NCI-H1105 treated with DMSO at 0.1 percent for 48 hours (cell line): Measurements from ENCODE around the gene ANKRD17.
"Not testable (repeated sequence)": the region's sequence is repeated elsewhere in the genome, so short reads cannot be mapped to it uniquely, and the experiment has no call there.

Experiments used
- DNase-seq: peaks from one replicate; lab custom pipeline; 2025; lab: John Stamatoyannopoulos, UW

ANKRD17 gene

DNA sequence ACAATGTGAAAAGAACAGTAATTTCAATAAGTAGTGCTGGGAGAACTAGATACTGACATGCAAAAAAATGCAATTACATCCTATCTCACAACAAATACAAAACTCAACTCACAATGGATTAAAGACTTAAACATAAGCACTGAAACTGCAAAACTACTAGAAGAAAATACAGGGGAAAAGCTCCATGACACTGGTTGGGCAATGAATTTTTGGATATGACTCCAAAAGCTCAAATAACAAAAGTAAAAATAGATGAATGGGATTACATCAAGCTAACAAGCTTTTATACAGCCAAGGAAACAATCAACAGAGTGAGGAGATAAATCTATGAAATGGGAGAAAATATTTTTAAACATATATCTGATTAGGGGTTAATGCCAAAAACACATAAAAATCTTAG lies 53.1 kb downstream of the ANKRD17 start:
- no peak for DNase-seq

DNA sequence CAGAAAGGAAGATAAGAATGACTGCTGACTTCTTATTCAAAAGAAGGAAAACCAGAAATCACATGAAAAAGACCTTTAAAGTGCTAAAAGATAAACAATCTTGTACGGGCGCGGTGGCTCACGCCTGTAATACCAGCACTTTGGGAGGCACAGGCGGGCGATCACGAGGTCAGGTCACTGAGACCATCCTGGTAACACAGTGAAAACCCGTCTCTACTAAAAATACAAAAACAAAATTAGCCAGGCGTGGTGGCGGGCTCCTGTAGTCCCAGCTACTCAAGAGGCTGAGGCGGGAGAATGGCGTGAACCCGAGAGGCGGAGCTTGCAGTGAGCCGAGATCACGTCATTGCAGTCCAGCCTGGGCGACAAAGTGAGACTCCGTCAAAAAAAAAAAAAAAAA lies 54.6 kb downstream of the ANKRD17 start:
- DNase-seq: not testable (repeated sequence)

DNA sequence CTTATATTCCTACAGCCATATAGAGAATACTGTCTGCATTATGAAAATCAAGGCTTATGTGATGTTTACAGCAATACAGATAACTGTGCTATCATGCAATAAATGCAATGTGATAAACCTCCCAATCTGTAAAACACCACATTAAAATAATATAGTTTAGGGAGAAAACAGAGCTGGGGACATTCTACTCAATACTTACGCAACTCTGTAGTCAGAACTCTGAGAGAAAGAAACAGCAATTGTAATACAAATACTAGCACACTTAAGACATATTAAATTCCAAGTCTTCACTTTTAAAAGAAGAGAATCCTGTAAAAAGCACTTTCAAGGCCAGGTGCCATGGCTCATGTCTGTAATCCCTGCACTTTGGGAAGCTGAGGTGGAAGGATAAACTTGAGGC lies 61.4 kb downstream of the ANKRD17 start:
- no peak for DNase-seq

DNA sequence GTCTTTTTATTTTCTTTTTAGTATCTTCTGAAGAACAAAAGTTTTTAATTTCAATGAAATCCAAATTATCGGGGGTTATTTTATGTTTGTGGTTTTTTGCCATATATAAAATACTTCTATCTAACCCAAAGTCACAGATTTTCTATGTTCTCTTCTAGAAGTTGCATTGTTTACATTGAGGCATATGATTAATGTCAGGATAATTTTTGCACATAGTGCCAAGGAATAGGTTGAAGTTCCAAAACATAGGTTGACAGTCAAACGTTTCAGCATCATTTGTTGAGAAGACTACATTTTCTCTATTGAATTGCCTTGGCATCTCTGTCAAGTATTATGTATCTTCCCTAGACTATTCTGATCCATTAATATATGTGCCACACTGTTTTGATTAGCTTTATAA lies 64.5 kb downstream of the ANKRD17 start:
- DNase-seq: no peak

DNA sequence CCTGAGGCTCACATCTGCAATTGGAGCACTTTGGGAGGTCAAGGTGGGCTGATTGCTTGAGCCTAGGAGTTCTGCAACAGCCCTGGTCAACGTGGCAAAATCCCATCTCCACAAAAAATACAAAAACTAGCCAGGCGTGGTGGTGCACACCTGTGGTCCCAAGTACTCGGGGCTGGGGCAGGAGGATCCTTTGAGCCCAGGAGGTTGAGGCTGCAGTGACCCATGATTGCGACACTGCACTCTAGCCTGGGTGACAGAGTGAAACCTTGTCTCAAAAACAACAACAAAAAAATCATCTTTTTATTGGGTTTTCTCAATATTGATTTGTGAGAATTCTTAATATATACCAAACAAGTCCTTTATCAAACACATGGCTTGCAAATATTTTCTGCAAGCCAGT lies 64.9 kb downstream of the ANKRD17 start:
- DNase-seq: no peak

DNA sequence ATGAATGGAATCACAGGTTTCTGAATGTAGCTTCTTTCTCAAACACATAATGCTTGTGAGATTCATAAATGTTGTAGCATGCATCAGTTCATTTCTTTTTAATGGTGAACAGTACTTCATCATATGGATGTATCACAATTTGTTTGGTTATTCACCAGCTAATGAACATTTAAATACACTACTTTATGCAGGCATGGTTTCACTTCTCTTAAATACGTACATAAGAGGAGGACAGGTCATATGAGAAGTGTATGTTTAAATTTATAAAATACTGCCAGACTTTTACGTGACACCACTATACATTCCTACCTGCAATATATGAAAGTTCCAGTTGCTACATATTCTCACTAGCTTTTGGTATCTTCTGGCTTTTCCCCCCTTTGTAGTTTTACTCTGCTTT lies 65.4 kb downstream of the ANKRD17 start:
- DNase-seq: no peak

DNA sequence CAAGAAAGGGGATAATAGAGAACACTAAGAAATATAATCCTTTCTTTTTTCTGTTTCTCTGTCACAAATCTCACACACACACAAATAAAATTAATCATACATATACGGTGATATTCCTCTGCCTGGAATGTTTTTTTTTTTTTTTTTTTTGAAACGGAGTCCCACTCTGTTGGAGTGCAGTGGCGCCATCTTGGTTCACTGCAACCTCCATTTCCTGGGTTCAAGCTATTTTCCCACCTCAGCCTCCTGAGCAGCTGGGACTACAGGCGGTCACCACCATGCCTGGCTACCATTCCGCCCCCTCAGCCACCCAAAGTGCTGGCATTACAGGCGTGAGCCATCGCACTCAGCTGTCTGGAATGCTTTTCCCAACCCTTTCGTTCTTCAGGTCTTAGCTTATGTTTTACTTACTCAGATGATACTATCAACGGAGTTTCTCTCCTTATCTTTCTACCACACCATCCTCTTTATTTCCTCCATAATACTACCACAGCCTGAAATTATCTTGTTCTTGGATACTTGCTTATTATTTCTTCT lies 69.3 kb downstream of the ANKRD17 start:
- DNase-seq: no peak

DNA sequence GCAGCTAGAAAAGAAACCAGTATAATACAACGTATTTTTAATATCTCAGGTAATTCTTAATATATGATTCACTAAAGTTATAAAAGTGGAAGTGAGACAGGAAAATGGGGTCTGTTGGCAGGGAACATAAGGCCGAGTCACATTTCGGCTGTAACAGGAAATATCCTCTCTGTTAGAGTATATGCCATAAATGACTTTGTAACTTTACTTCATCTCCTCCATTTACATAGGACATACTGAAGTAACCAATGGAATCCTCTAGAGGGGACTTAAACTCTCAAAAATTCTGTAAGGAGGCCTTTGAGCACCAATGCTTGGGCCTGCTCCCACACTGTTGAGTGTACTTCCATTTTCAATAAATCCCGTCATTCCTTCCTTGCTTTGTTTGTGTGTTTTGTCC lies 71.3 kb downstream of the ANKRD17 start:
- no peak for DNase-seq

DNA sequence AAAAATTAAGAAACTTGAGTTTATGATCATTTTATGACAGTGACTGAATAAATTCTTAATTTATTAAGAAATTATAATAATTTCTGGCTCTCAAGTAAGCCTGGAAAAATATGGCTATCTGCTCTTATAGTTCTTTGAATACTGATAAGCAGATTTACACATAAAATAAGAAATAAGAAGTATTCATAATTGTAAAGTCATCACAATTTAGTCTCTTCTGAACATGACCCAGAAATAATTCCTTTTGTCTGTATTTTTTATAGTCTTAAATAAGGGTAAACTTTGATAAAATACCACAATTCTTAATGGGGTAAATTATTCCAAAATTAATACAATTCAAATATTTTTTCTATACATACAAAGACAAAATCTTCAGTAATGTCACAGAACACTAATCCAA lies 72.7 kb downstream of the ANKRD17 start:
- DNase-seq: no peak

DNA sequence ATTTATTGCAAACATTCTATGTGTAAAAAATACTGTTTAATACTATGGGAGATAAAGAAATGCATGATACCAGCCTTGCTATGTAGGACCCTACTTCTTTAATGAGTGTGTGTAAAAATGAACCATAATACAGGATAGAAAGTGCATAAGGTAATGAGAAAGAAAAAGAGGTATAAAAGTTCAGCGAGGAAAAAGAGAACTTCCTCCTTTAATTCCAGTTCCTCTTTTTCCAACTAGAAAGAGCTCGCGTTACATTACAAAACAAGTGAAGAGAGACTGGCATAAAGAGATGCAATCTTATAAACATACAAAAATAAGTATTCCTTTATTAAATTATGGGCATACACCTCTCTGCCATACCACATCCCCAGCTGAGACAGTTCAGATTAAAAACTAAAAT lies 77.4 kb downstream of the ANKRD17 start:
- DNase-seq: no peak

DNA sequence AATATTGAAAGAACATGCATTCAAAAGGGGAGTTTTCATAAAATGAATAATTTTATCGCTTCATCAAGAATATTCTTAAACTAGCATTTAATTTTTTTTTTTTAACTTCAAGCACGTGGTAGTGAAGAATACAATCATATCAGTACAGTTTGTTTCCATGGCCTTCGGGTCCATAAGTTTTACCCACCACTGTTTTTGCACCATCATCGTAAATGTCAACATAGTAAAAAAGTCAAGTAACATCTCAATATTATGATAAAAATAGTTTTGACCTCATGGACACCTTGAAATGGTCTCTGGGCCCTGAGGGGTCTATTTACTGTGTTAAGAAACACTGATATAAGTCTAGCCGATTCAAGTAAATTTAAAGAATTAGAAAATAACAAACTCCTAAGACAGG lies 80.2 kb downstream of the ANKRD17 start:
- no peak for DNase-seq

DNA sequence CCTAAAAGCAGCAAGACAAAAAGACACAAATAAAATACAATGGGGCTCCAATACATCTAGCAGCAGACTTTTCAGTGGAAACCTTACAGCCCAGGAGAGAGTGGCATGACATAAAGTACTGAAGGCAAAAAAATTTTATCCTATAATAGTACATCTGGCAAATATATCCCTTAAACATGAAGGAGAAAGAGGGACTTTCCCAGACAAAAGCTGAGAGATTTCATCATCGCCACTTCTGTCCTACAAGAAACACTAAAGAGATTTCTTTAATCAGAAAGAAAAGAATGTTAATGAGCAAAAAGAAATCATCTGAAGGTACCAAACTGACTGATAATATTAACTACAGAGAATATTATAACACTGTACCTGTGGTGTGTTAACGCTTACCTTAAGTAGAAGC lies 86.4 kb downstream of the ANKRD17 start:
- DNase-seq: no peak

DNA sequence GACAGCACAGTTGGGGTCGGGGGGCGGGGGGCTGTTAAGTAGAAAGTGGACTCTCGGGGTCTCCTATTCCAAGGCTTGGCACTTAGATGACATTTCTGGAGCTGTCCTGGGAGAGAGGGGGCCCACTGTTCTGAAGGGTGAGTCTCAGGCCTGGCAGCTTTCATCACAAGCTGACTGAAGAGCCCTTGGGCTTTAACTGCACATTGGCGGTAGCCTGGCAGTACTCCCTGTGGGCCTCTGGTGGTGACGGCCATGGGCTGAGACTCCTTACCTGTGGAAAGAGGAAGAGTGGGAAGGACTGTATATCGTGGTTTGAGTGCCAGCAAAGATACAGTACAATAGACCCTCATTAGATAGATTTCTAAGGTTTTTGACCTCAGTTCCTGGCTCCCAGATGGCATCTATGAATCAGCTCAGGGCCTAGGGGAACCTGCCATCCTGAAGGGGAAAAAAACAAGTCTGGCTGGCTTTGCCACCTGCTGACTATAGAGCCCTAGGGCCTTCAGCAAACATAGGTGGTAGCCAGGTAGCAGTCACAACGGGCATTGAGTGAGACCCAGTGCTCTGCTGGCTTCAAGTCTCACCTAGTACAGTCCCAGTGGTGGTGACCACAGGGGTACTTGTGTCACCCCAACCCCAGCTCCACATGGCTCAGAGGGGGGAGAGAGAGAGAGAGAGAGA lies 87.9 kb downstream of the ANKRD17 start:
- DNase-seq: no peak

DNA sequence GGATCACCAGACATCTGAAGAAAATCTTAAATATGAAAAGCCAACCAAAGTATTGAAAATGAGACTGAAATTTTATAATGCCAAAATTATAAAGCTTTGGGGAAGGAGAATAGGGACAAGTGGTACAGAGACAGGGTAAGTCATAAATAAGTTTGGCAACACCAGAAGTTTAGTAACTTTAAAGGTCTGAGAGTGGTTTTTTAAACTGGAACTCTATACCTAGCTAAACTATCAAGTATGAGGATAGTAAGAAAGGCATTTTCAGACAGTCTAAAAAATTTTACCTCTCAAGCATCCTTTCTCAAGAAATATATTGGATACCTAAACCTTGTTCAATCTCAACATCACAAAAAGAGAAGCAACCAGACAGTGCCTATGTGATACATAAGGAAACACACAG lies 92.4 kb downstream of the ANKRD17 start:
- DNase-seq: no peak

DNA sequence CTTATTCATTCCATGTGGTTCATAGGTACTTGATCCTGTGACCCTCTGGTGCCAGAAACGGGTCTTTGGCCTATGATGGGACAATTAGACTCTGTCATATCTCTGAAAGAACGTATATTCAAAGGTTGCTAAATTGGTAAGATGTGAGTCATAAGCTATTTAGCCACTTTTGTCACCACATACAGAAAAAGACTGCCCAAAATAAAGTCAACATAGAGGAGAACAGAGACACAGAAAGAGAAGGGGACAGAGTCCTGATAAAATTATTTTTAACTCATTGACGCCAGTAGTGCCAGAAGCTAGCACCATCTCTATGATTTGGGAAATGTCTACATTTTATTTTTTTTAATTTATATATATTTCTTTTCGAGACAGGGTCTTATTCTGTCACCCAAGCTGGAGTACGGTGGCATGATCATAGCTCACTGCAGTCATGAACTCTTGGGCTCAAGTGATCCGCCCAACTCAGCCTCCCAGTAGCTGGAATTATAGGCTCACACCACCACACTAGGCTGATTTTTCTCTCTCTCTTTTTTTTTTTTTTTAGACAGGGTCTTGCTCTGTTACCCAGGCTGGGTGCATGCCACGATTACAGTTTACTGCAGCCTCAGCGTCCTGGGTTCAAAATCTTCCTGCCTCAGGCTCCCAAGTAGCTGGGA lies 96.9 kb downstream of the ANKRD17 start:
- no peak for DNase-seq

DNA sequence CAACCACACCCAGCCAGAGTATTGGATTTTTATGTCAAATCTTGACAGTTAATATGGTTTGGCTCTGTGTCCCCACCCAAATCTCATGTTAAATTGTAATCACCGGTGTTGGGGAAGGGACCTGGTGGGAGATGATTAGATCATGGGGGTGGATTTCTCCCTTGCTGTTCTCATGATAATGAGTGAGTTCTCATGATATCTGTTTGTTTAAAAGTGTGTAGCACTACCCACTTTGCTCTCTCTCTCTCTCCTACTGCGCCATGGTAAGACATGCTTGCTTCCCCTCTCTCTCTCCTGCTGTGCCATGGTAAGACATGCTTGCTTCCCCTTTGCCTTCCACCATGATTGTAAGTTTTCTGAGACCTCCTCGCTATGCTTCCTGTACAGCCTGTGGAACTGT lies 102.2 kb downstream of the ANKRD17 start:
- no peak for DNase-seq

DNA sequence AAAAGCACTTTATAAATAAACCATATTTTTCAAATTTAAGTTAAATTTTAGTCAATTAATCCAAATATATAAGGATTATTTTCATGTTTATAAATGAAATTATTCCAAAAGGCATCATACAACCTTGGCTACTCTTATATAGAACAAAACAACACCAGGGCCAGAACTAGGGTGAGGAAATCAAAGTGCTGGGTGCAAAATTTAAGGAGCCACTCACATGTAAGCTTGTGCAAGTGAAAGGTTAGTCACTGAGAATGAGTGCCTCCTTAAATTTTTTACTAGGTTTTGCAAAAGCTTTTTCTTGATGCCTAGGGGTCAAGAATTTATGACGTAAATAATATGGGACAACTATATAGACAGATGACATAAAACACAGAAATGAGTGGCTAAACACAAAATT lies 105.7 kb downstream of the ANKRD17 start:
- no peak for DNase-seq

DNA sequence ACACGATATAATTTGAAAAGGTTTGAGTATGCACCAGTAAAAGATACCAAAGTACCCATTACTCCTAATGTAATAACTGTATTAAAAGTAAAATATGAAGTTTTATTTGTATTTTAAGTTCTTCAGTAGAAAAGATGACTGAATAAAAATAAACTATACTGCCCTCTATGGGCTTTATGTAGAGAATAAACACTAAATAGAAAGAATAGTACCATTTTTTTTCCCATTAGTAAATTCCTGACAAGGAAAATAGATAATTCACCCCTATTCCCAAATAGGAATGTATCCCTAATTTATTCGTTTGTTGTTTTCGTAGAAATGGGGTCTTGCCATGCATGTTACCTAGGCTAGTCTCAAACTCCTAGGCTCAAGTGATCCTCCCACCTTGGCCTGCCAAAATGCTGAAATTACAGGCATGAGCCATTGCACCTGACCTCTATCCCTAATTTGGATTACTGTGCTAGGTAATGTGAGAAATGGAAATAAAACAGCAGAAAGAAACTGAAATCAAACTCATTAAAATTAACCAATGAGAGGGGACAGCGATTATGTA lies 115.5 kb downstream of the ANKRD17 start:
- no peak for DNase-seq

DNA sequence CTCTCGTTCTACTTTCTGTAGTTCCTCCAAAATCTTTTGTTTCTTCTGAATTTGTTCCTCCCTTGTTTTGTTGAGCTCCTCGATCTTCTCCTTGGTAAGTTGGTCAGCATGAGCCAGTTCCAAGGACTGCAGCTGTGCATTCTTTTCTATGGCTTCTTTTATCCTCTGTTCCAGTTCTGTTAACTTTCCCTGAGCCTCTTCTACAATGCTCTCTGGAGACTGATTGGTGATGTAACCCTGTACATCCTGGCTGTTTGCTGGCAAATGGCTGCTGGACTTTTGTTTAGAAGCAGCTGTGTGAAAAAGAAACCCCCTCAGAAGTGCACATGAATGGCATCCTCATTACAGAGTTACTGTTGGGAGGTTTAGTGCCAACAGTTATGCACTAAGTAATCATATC lies 118.6 kb downstream of the ANKRD17 start:
- DNase-seq: no peak

DNA sequence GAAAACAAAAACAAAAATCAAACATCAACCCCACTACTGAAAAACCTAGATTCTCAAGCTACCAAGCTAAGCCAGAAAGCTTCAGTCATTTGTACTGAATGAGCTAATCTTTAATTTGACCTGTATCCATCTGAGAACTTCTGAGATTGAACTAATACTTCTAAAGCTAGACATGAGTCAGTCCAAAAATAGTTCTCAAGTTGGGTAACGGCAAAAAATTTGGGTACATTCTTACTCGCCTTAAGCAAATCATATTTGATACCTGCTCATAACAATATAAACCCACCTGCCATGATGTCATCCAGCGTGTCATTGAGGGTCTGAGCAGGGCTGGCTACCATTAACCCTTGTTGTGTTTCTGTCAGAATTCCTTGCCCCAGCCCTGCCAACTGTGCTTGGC lies 119.4 kb downstream of the ANKRD17 start:
- DNase-seq: no peak

DNA sequence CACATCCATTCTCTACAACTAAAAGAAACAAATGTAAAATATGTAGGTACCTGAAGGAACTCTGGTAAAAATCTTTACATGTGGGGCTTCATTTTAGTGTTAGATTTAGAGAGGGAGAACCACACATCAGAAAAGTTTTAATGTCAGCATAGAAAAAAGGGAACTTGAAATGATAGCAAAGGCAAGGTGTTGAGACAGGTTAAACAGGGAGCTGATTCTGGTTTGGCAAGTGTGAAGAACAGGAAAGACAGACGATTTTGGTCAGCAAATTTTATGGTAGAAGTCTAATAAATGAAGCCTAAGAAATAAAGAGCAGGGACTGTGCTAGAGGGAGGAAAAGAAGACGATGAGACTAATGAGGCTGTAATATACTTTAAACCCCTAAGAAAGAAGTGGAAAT lies 121.5 kb downstream of the ANKRD17 start:
- DNase-seq: no peak

DNA sequence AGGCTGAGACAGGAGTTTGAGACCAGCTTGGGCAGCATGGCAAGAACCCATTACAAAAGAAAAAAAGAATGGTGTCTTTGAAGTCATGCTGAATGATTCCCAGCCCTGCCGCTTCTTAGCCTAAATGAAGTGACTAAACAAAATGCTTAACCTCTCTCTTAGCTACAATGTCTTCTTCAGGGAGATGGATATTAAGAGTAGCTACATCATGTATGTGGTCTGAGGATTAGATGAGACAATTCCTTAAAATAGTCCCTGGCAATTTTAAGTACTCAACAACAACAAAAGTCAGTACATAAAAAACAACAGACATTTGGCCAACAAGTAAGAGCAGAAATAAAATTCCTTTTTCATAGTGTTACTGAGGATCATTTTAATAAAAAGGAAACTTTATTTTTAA lies 124.8 kb downstream of the ANKRD17 start:
- DNase-seq: no peak

DNA sequence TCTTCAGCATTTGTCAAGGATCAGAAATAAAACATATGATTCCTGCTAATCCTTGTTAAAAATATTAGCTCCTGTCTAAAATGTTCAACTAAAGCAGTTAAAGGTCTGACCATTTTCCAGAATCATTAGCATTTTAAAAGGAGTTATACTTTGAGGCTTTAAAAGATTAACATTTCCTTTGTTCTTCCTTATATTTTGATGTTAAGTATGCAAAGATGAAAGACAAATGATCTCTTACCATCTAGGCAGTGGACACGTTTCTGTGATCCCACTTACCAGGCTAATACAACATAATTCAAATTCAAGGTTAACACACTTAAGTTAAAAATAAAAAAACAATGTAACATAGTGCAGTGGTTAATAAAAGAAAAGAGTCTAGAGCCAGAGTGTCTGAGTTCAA lies 127.3 kb downstream of the ANKRD17 start:
- DNase-seq: no peak

DNA sequence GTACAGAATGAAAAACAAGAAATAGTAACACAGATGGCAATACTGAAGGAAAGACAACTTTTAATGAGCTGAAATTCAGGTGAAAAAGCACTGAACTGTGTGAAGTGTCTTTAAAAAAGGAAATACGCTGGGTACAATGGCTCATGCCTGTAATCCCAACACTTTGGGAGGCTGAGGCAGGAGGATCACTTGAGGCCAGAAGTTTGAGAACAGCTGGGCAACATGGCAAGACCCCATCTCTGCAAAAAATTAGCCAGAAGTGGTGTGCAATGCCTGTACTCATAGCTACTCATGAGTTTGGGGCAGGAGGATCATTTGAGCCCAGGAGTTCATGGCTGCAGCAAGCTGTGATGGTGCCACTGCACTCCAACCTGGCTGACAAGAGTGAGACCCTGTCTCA lies 129.3 kb downstream of the ANKRD17 start:
- no peak for DNase-seq
